HG02981 (cell line): Measurements from ENCODE around the gene GATB.

Experiments
- ATAC-seq: cut with Tn5 transposase; IDR thresholded peaks from one replicate; pipeline ENCODE4 v1.9.1; 2021; ENCODE audit warnings: mild to moderate bottlenecking, moderate library complexity; ENCODE audit not compliant: unreplicated experiment

Gene GATB

GRCh38 chr4:151786158-151786495 is 25.3 kb upstream of the GATB start:
- no peak for ATAC-seq

GRCh38 chr4:151785484-151786157 is 24.8 kb upstream of the GATB start:
- ATAC-seq: no peak

GRCh38 chr4:151784706-151785105 is 23.9 kb upstream of the GATB start:
- ATAC-seq: no peak

- no peak for ATAC-seq
Measured at GRCh38 chr4:151783867-151784266, 23.1 kb upstream of the GATB start.

- ATAC-seq: no peak
Measured at GRCh38 chr4:151782296-151782695, 21.5 kb upstream of the GATB start.

GRCh38 chr4:151781026-151781425 is 20.2 kb upstream of the GATB start:
- ATAC-seq: no peak

DNA sequence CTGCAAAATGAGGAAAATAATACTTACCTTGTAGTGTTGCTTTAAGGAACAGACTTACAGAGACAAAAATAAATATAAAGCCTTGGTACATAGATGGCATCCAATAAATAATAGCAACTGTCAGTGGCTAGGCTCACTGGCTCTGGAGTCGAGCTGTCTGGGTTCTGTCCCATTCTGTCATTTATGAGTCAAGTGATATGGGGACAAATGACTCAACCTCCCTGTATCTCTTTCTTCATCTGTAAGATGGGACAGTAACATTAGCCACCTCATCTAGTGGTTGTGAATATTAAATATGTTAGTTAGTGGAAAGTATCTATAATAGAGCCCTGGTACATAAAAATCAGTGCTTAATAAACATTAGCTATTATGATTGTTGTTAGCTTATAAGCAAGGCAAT is 16.7 kb upstream of the GATB start:
- no peak for ATAC-seq

- ATAC-seq: no peak
Measured at GRCh38 chr4:151774324-151774723, 13.5 kb upstream of the GATB start.

DNA sequence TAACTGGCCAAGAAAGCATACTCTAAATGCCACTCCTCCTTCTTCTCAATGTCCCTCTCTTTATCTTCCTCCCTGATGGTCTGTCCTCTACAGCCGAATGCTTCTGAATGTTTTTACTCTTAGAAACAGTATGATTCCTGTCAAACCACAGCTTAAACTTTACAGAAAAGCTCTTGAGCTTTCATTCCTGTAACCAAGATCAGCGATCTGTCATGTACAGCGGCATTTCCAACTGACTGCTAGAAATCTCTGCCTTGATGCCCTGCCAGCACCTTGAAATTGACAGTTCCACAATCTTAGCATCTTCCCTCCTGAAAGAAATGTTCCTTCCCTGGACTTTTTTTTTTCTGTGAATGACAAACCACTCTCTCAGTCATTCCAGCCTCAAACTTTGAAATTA is 11.5 kb upstream of the GATB start:
- ATAC-seq: no peak

GRCh38 chr4:151771664-151772063 is 10.9 kb upstream of the GATB start:
- no peak for ATAC-seq

DNA sequence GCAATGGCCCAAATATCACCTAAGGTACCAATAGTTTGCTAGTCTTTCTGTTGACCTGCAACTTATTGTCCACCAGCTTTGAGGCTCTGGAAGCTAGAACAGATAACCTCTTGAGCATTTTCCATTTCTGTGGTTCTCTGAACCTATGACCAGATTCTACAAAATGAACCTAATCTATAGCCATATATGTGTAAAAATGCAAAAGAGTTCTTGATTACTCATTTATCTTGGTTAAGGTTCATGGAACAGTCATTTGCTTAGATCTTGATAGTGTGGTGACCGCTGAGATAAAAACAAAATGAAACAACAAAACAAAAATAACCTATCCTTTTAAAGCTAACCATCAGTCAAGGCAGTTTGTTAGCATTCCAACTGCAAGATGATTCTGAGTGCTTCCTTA is 9.3 kb upstream of the GATB start:
- ATAC-seq: no peak

DNA sequence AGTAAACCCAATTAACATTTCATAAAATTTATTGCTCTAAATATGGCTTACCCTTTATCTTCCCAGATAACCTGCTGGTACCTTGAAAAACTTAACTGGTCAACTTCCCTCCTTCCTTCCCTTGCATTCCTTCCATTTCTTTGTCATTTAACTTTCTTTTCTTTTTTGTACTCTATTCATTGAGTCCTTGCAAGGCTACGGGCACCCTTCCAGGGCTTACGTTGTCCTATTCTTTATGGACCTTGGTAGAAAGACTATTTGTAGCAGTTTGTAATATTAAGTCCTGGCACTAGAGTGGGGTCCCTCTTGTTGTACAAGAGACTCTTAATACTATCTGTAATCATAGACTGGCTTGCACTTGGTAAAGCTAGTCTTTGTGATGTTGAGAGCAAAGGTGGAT is 8.0 kb upstream of the GATB start:
- no peak for ATAC-seq

- ATAC-seq: no peak
Measured at GRCh38 chr4:151766691-151767090, 5.9 kb upstream of the GATB start.

GRCh38 chr4:151760002-151760401 is 805 bp downstream of the GATB start:
- ATAC-seq: no peak

- ATAC-seq: no peak
Measured at GRCh38 chr4:151753056-151753455, 7.8 kb downstream of the GATB start.

DNA sequence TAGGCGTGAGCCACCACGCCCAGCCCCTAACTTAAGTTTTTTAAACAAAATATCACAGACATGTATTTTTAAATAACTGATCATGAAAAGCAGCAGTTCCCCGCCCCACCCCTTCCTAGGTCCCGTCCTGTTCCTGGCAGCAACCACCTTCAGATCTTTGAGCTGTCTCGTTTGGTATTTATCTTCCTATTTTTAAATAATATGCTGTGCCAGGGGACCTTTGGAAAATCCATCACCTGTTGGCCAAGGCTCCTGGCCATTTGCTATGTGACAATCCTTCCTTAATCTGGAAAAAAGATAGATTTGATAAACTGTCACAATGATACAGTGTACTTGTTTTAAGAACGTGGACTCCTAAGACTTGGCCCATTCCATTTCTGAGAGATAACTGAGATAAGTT is 10.7 kb downstream of the GATB start:
- ATAC-seq: no peak

- ATAC-seq: no peak
Measured at GRCh38 chr4:151745481-151746231, 15.2 kb downstream of the GATB start.

DNA sequence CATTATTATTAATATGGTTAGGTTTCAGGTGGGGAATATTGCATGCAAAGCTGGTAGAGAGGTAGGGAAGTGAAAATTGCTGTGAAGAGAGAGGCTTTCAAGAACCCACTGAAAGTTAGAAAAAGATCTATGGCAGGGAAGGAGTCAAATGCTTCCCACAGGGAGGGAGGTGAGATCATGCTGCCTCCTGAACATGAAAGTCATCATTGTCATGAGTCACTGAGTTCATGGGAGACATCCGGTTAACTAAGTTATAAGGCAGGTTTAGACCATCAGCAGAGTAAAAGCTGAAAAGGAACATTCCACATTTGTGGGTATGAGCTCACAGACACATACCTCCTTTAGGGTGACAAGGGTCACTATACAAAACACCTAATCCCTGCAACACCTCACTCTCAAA is 16.2 kb downstream of the GATB start:
- ATAC-seq: no peak

DNA sequence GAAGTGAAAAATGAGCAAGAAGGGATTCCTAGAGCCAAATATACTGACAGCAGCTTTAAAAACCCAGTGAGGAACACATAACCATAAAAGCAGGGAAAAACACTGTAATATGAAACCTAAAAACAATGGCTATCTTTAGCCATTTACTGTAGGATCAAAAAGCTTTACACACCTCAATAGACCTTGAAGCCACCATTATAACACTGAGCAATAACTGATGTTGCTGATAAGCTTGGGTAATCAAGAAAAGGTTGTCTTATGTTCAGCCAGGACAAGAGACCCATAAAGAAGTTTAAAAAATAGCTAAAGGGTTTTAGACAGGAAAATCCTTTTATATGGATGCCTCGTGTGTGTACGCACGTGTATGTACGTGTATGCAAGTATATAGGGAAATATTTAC is 16.9 kb downstream of the GATB start:
- ATAC-seq: no peak

GRCh38 chr4:151743128-151743854 is 17.5 kb downstream of the GATB start:
- ATAC-seq: no peak

- no peak for ATAC-seq
Measured at GRCh38 chr4:151738720-151739517, 21.9 kb downstream of the GATB start.
